ENCODE measurements around the gene PAX5. TPM values are rescaled to one million over a fixed set of nuclear protein-coding genes. Genes with fewer than 3 reads are reported as not detected.

Gene PAX5
- total RNA-seq, 1 experiment from 2014 or later: not detected

DNA sequence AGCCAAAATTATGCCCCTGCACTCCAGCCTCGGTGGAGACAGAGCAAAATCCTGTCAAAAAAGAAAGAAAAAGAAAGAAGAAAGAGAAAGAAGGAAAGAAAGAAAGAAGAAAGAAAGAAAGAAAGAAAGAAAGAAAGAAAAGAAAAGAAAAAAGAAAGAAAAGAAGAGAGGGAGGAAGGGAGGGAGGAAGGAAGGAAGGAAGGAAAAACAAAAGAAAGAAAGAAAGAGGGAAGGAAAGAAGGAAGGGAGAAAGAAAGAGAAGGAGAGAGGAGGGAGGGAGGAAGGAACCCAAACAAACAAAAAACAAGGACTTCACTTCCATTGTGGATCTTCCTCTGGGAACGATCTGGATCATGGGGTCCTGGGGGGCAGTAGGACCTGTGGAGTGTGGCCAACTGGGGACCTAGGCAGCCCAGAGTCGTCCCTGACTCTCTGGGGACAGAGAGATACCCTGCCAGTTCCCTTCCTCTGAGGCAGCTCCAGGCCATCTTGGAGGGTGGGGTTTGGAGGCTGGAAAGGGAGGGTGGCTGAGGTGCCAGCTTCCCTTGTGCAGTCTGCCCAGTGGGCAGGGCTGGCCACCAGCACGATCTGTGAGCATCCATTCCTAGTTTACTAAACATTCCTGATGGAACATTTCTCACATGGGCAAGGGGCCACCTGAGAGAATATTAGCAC is 216.8 kb downstream of the PAX5 start:
- Histone ChIP-seq H4K20me1 (ENCODE audit: insufficient read depth) (no peaks in the 10 kb centered on the region), H3K9me3 (ENCODE audit: insufficient read depth, low read depth) (no peaks in the 10 kb centered on the region), H3K4me2 (no peak overlapping the region), H3K27ac (no peak overlapping the region), H3K4me1 (replicated peaks; ENCODE audit: insufficient read depth) (no peaks in the 10 kb centered on the region), H3K36me3 (ENCODE audit: low read depth) (no peaks in the 10 kb centered on the region), H3K4me3 (no peak overlapping the region), H3K9me2 (ENCODE audit: insufficient read depth) (no peaks in the 10 kb centered on the region), H2AFZ (no peak overlapping the region), H3F3A (ENCODE audit: insufficient read depth, low read depth) (no peaks in the 10 kb centered on the region), H3K79me2 (ENCODE audit: low read depth) (no peaks in the 10 kb centered on the region), H3K27me3 (ENCODE audit: insufficient read depth, low read depth) (peaks cover 23% of the 10 kb centered on the region)
- TF ChIP-seq, protein P1, sequence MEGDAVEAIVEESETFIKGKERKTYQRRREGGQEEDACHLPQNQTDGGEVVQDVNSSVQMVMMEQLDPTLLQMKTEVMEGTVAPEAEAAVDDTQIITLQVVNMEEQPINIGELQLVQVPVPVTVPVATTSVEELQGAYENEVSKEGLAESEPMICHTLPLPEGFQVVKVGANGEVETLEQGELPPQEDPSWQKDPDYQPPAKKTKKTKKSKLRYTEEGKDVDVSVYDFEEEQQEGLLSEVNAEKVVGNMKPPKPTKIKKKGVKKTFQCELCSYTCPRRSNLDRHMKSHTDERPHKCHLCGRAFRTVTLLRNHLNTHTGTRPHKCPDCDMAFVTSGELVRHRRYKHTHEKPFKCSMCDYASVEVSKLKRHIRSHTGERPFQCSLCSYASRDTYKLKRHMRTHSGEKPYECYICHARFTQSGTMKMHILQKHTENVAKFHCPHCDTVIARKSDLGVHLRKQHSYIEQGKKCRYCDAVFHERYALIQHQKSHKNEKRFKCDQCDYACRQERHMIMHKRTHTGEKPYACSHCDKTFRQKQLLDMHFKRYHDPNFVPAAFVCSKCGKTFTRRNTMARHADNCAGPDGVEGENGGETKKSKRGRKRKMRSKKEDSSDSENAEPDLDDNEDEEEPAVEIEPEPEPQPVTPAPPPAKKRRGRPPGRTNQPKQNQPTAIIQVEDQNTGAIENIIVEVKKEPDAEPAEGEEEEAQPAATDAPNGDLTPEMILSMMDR (conservative IDR thresholded peaks at IDR 0.05): no peak
- no peak for TF ChIP-seq EZH2 (IDR thresholded peaks at IDR 0.05; ENCODE audit: low read depth)
- CTCF ChIA-PET: no interaction called here
- BruUV-seq (replicated peaks): no TSS peak
- POLR2A ChIA-PET (ENCODE audit: unreplicated experiment): no interaction called here
- DNase-seq: no peak
- intact Hi-C loops (cut with micrococcal nuclease; ENCODE audit: unreplicated experiment): no loop called here

DNA sequence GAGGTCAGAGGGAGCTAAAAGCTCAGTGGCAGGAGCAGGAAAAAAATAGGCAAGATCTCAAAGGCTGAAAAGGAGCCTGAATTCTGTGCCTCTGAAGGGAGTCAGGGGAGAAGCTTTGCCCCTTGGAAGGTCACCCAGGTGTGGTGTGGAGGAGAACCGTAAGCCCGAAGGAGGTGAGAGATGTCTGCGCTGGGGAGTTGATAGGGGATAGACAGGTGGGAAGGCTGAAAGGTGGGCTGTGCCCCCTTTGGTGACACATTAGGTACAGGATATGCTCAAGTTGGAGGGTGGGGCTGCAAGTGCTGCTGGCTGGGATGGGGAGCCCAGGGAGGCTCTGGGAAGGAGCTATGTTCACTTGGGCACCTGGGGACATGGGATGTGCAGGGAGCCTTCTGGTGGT is 217.7 kb downstream of the PAX5 start:
- intact Hi-C loops (cut with micrococcal nuclease; ENCODE audit: unreplicated experiment): no loop called here
- BruUV-seq (replicated peaks): no TSS peak
- ChIA-PET POLR2A (ENCODE audit: unreplicated experiment) (no interaction called here), CTCF (no interaction called here)
- no peaks in the 10 kb centered on the region for H3K4me1 ChIP-seq (replicated peaks; ENCODE audit: insufficient read depth)
- H3K27ac ChIP-seq: no peak overlapping the region
- H4K20me1 ChIP-seq (ENCODE audit: insufficient read depth): no peaks in the 10 kb centered on the region
- DNase-seq: no peak
- H3F3A ChIP-seq (ENCODE audit: insufficient read depth, low read depth): no peaks in the 10 kb centered on the region
- H3K27me3 ChIP-seq (ENCODE audit: insufficient read depth, low read depth): peaks cover 21% of the 10 kb centered on the region
- no peak overlapping the region for H3K4me2 ChIP-seq
- H3K9me2 ChIP-seq (ENCODE audit: insufficient read depth): no peaks in the 10 kb centered on the region
- no peaks in the 10 kb centered on the region for H3K9me3 ChIP-seq (ENCODE audit: insufficient read depth, low read depth)
- H3K36me3 ChIP-seq (ENCODE audit: low read depth): no peaks in the 10 kb centered on the region
- H2AFZ ChIP-seq: no peak overlapping the region
- no peak for TF ChIP-seq EZH2 (IDR thresholded peaks at IDR 0.05; ENCODE audit: low read depth)
- TF ChIP-seq, protein P1 (conservative IDR thresholded peaks at IDR 0.05): no peak
- no peaks in the 10 kb centered on the region for H3K79me2 ChIP-seq (ENCODE audit: low read depth)
- H3K4me3 ChIP-seq: no peak overlapping the region

DNA sequence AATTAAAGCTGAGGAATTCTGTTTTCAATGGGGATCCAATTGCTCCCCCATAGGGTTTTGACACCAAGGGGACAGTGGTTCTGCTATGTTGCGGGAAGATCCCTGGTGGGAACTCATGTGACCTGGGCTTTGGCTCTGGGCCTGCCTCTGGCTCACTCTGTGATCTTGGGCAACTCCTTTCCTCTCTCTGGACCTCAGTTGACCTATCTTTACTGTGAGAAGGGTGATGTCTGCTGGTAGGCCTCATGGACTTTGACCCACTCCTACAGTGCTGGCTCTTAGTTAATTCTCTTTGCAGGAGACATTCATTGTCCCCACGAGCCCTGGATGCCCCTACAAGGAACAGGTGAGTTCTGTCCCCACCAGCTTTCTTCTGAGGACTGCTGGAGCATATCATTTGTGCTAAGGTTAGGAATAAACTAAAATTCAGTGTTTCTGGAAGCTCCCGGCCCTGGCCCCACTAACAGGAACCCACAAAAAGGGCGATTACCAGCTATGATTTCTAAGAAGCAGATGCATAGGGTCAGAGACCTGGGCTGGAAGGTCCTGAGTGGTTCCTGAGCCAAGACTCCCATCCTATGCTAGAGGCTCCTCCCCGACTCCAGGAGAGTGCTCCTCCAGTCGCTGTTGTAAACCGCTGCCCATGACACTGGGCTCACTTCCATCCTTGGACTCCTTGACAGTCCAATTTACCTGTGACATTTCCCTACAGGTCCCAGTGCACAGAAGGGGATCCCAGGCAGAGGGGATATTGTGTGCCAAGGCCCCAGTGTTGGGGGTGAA is 218.3 kb downstream of the PAX5 start:
- Histone ChIP-seq H3K9me2 (ENCODE audit: insufficient read depth) (no peaks in the 10 kb centered on the region), H3F3A (ENCODE audit: insufficient read depth, low read depth) (no peaks in the 10 kb centered on the region), H3K27me3 (ENCODE audit: insufficient read depth, low read depth) (peaks cover 22% of the 10 kb centered on the region), H3K4me1 (replicated peaks; ENCODE audit: insufficient read depth) (no peaks in the 10 kb centered on the region), H3K27ac (no peak overlapping the region), H2AFZ (no peak overlapping the region), H3K9me3 (ENCODE audit: insufficient read depth, low read depth) (no peaks in the 10 kb centered on the region), H3K36me3 (ENCODE audit: low read depth) (no peaks in the 10 kb centered on the region), H4K20me1 (ENCODE audit: insufficient read depth) (no peaks in the 10 kb centered on the region), H3K4me3 (no peak overlapping the region), H3K79me2 (ENCODE audit: low read depth) (no peaks in the 10 kb centered on the region), H3K4me2 (no peak overlapping the region)
- no peak for TF ChIP-seq EZH2 (IDR thresholded peaks at IDR 0.05; ENCODE audit: low read depth)
- TF ChIP-seq, protein P1 (conservative IDR thresholded peaks at IDR 0.05): no peak
- CTCF ChIA-PET: no interaction called here
- DNase-seq: no peak
- intact Hi-C loops (cut with micrococcal nuclease; ENCODE audit: unreplicated experiment): no loop called here
- POLR2A ChIA-PET (ENCODE audit: unreplicated experiment): interaction anchor here (0.5 kb wide), 1 partner anchor 714 kb away, joined by 4 read pairs; no protein-coding TSS in a partner anchor
- BruUV-seq (replicated peaks): no TSS peak
